Ishikawa (cell line): ENCODE data around the gene TGFBR3.

Experiments used
- CEBPB ChIP-seq: IDR thresholded peaks from 2 replicates; pipeline ENCODE4 v1.6.1; 2012
- CREB1 ChIP-seq: IDR thresholded peaks from 2 replicates; pipeline ENCODE4 v1.6.1; 2012; ENCODE audit warnings: low read depth
- EGR1 ChIP-seq: IDR thresholded peaks from 2 replicates; pipeline ENCODE4 v1.6.1; 2012
- EP300 ChIP-seq: IDR thresholded peaks from 2 replicates; pipeline ENCODE4 v1.6.1; 2012; ENCODE audit warnings: borderline replicate concordance
- FOXM1 ChIP-seq: IDR thresholded peaks from 2 replicates; pipeline ENCODE4 v1.6.1; 2012; ENCODE audit warnings: low read depth, borderline replicate concordance
- NFIC ChIP-seq: IDR thresholded peaks from 2 replicates; pipeline ENCODE4 v1.6.1; 2012
- RAD21 ChIP-seq: IDR thresholded peaks from 2 replicates; pipeline ENCODE4 v1.6.1; 2012; ENCODE audit warnings: low read depth
- TAF1 ChIP-seq: IDR thresholded peaks from 2 replicates; pipeline ENCODE4 v1.6.1; 2012; ENCODE audit warnings: low read depth, mild to moderate bottlenecking
- TCF12 ChIP-seq: IDR thresholded peaks from 2 replicates; pipeline ENCODE4 v1.6.1; 2012; ENCODE audit warnings: low read depth
- TEAD4 ChIP-seq: IDR thresholded peaks from 2 replicates; pipeline ENCODE4 v1.6.1; 2012
- YY1 ChIP-seq: IDR thresholded peaks from 2 replicates; pipeline ENCODE4 v1.6.1; 2012; ENCODE audit warnings: low read depth
- ZBTB7A ChIP-seq: IDR thresholded peaks from 2 replicates; pipeline ENCODE4 v1.6.1; 2012; ENCODE audit warnings: low read depth
- TF ChIP-seq, protein P1 (sequence below): IDR thresholded peaks from 2 replicates; pipeline ENCODE4 v1.6.1; 2012
- TF ChIP-seq, protein P2 (sequence below): IDR thresholded peaks from 2 replicates; pipeline ENCODE4 v1.6.1; 2012; ENCODE audit warnings: low read depth, mild to moderate bottlenecking
- TF ChIP-seq, protein P3 (sequence below): IDR thresholded peaks from 2 replicates; pipeline ENCODE4 v1.6.1; 2012

The TGFBR3 gene

DNA sequence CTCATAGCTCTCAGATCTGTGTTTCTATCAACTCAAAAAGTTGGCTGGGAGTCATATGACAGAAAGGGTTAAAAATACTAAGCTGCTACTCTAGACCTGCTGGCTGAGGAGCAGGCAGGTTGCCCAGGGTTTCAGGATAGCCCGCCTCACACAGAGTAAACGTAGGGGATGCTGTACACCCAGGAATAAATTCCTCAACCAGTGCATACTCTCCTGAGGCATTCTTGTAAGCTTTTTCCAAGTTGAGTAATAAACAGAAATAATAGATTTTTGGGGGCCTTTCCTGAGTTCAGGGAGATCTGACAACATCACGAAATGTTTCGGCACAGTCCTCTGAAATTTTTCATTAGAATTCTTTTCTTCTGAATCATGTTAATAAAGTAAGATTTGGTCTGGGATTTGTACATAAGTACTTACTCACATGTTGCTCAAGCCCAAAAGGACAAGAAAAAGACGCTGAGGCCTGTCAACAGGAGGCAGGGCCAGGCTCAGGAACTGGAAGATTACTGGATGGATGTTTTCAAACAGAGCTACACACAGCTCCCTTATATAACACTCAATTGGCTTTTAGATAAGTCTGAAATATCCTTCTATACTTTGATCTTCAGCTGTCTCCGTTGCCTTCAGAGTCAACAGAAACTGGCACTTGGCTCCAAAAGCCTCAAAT lies 41.0 kb downstream of the TGFBR3 start:
- TF ChIP-seq ZBTB7A (no peak), FOXM1 (no peak), TCF12 (no peak), EGR1 (no peak), EP300 (no peak), NFIC (no peak), RAD21 (no peak), TAF1 (no peak), TEAD4 (no peak), CEBPB (no peak), YY1 (no peak), CREB1 (no peak)
- TF ChIP-seq, protein P1, sequence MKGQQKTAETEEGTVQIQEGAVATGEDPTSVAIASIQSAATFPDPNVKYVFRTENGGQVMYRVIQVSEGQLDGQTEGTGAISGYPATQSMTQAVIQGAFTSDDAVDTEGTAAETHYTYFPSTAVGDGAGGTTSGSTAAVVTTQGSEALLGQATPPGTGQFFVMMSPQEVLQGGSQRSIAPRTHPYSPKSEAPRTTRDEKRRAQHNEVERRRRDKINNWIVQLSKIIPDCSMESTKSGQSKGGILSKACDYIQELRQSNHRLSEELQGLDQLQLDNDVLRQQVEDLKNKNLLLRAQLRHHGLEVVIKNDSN = no peak
- TF ChIP-seq, protein P2, sequence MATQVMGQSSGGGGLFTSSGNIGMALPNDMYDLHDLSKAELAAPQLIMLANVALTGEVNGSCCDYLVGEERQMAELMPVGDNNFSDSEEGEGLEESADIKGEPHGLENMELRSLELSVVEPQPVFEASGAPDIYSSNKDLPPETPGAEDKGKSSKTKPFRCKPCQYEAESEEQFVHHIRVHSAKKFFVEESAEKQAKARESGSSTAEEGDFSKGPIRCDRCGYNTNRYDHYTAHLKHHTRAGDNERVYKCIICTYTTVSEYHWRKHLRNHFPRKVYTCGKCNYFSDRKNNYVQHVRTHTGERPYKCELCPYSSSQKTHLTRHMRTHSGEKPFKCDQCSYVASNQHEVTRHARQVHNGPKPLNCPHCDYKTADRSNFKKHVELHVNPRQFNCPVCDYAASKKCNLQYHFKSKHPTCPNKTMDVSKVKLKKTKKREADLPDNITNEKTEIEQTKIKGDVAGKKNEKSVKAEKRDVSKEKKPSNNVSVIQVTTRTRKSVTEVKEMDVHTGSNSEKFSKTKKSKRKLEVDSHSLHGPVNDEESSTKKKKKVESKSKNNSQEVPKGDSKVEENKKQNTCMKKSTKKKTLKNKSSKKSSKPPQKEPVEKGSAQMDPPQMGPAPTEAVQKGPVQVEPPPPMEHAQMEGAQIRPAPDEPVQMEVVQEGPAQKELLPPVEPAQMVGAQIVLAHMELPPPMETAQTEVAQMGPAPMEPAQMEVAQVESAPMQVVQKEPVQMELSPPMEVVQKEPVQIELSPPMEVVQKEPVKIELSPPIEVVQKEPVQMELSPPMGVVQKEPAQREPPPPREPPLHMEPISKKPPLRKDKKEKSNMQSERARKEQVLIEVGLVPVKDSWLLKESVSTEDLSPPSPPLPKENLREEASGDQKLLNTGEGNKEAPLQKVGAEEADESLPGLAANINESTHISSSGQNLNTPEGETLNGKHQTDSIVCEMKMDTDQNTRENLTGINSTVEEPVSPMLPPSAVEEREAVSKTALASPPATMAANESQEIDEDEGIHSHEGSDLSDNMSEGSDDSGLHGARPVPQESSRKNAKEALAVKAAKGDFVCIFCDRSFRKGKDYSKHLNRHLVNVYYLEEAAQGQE = no peak
- TF ChIP-seq, protein P3, sequence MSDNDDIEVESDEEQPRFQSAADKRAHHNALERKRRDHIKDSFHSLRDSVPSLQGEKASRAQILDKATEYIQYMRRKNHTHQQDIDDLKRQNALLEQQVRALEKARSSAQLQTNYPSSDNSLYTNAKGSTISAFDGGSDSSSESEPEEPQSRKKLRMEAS = no peak

DNA sequence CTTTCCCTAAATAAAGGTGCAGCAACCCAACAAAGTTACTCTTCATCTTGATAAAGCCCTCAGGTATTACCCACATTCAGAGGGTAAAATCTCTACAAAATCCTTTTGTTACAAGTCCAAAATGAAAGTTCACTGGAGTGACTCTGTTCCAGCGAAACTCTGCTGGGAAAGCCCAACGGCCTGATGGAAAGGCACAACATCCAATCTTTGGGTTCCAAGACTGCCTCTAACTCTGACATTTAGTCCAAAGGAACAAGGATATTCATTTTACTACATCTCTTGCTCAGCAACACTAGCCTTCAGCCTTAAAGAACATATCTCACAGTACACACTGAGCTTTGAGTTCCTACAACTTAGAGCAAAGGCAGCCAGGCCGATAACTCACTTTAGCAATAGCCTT lies 42.1 kb downstream of the TGFBR3 start:
- TF ChIP-seq, protein P3 = no peak
- TF ChIP-seq, protein P2 = no peak
- no peak for TF ChIP-seq TCF12
- TF ChIP-seq CEBPB = no peak
- no peak for TF ChIP-seq YY1
- TF ChIP-seq, protein P1 = no peak
- no peak for TF ChIP-seq EP300
- TF ChIP-seq FOXM1 = no peak
- no peak for TF ChIP-seq TEAD4
- no peak for TF ChIP-seq ZBTB7A
- no peak for TF ChIP-seq CREB1
- no peak for TF ChIP-seq RAD21
- TF ChIP-seq NFIC = no peak
- TF ChIP-seq TAF1 = no peak
- no peak for TF ChIP-seq EGR1

DNA sequence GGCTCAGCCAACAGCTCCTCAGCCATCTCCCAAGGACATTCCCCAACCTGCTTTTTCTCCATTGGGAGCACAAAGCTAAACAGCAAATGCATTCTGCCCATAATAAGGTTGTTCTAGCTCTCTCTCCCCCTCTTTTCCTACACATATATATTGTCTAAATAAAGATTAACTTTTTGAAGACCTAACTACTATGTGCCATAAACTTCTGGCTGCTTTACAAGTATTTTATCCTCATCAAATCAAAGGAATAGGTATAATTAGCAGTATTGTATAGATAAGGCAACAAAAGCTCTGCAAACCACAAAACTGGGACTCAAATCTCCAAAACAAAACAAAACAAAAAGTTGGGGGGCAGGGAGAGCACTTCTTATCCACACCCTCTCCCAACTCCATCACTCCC lies 43.4 kb downstream of the TGFBR3 start:
- TF ChIP-seq ZBTB7A (no peak), EP300 (no peak), RAD21 (no peak), CEBPB (no peak)
- TF ChIP-seq, protein P2 = no peak
- TF ChIP-seq, protein P3 = no peak

DNA sequence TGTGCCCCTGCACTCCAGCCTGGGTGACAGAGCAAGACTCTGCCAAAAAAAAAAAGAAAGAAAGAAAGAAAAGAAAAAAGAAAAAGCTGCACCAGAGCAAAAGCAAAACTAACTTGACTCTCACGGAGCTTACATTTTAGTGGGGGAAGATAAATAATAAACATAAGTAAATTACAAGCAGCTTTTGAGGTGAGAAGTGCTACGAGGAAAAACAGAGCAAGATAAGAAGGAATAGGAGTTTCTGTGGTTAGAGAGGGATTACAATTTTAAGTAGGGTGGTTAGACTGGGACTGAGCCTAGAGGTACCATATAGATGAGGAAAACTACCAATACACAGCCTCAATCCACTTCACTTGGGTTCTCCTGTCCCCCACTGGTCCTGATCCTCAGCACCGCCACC lies 43.9 kb downstream of the TGFBR3 start:
- TF ChIP-seq CEBPB (no peak), TCF12 (no peak), TEAD4 (no peak), YY1 (no peak), CREB1 (no peak), FOXM1 (no peak), EP300 (no peak), NFIC (no peak), RAD21 (no peak), TAF1 (no peak), EGR1 (no peak), ZBTB7A (no peak)
- TF ChIP-seq, protein P2 = no peak
- TF ChIP-seq, protein P1 = no peak
- TF ChIP-seq, protein P3 = no peak
